Measurements from ENCODE around the gene FADS1.

DNA sequence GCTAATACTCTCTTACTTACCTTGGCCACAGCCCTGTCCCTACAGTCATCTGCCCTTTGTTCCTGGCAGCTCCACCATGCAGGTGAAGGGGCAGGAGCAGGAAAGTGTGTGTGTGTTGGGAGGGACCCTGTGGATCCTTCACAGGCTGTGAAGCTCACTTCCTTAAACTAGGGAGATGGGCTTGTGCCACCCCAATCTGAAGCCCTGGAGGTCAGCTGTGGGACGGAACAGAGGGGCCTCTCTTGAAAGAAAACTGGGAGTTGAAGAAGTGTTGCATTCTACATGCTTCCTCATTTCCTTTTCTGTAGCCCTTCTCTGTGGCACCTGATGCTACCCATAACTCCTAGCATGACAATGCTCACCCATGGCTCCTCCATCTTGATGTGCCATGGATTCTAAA is 11.7 kb downstream of the FADS1 start:
- TF ChIP-seq POLR2AphosphoS5 (IDR thresholded peaks at IDR 0.05), result no peak
- TF ChIP-seq, protein P1, sequence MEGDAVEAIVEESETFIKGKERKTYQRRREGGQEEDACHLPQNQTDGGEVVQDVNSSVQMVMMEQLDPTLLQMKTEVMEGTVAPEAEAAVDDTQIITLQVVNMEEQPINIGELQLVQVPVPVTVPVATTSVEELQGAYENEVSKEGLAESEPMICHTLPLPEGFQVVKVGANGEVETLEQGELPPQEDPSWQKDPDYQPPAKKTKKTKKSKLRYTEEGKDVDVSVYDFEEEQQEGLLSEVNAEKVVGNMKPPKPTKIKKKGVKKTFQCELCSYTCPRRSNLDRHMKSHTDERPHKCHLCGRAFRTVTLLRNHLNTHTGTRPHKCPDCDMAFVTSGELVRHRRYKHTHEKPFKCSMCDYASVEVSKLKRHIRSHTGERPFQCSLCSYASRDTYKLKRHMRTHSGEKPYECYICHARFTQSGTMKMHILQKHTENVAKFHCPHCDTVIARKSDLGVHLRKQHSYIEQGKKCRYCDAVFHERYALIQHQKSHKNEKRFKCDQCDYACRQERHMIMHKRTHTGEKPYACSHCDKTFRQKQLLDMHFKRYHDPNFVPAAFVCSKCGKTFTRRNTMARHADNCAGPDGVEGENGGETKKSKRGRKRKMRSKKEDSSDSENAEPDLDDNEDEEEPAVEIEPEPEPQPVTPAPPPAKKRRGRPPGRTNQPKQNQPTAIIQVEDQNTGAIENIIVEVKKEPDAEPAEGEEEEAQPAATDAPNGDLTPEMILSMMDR (IDR thresholded peaks at IDR 0.05), result no peak
- TF ChIP-seq EP300 (IDR thresholded peaks at IDR 0.05), result no peak

All from stomach (tissue), 4 donors.